Esophagus muscularis mucosa (tissue), 3 donors: ENCODE results near the gene KDM6B.

Experiments
- POLR2A ChIP-seq: fragments of 450-650 bp; IDR thresholded peaks from one replicate; pipeline ENCODE4 v1.6.1; 2017; ENCODE audit warnings: antibody characterized with exemption, moderate library complexity, mild to moderate bottlenecking, low read depth
- POLR2AphosphoS5 ChIP-seq, 2 donors: sonication (generic); formaldehyde crosslinking; IDR thresholded peaks; one replicate each; pipeline ENCODE4 v1.6.1; 2017; ENCODE audit warnings: antibody characterized with exemption in 2 of 2
- TF ChIP-seq, protein P1 (sequence below), 3 experiments: fragments of 200-600 bp in 2 of 3; fragments of 450-650 bp in 1 of 3; sonication (generic) in 2 of 3; IDR thresholded peaks; one replicate each; pipeline ENCODE4 v1.5.1; 2017 to 2019; ENCODE audit warnings: antibody characterized with exemption in 3 of 3, mild to moderate bottlenecking in 2 of 3, moderate library complexity in 1 of 3

DNA sequence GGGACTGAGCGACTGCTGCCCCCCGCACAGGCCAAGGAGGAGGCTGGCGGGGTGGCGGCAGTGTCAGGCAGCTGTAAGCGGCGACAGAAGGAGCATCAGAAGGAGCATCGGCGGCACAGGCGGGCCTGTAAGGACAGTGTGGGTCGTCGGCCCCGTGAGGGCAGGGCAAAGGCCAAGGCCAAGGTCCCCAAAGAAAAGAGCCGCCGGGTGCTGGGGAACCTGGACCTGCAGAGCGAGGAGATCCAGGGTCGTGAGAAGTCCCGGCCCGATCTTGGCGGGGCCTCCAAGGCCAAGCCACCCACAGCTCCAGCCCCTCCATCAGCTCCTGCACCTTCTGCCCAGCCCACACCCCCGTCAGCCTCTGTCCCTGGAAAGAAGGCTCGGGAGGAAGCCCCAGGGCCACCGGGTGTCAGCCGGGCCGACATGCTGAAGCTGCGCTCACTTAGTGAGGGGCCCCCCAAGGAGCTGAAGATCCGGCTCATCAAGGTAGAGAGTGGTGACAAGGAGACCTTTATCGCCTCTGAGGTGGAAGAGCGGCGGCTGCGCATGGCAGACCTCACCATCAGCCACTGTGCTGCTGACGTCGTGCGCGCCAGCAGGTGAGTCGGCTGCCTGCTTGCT, 15.2 kb downstream of the KDM6B start:
- TF ChIP-seq POLR2AphosphoS5 (IDR thresholded peaks at IDR 0.05) (no peak), POLR2A (no peak)
- TF ChIP-seq, protein P1, sequence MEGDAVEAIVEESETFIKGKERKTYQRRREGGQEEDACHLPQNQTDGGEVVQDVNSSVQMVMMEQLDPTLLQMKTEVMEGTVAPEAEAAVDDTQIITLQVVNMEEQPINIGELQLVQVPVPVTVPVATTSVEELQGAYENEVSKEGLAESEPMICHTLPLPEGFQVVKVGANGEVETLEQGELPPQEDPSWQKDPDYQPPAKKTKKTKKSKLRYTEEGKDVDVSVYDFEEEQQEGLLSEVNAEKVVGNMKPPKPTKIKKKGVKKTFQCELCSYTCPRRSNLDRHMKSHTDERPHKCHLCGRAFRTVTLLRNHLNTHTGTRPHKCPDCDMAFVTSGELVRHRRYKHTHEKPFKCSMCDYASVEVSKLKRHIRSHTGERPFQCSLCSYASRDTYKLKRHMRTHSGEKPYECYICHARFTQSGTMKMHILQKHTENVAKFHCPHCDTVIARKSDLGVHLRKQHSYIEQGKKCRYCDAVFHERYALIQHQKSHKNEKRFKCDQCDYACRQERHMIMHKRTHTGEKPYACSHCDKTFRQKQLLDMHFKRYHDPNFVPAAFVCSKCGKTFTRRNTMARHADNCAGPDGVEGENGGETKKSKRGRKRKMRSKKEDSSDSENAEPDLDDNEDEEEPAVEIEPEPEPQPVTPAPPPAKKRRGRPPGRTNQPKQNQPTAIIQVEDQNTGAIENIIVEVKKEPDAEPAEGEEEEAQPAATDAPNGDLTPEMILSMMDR (IDR thresholded peaks at IDR 0.05): no peak
